IPS-18c (cell line): ENCODE data around the gene CIB4.

Experiments used
- H3K4me3 ChIP-seq: 2 replicates; pipeline ENCODE4 v1.7.0; 2013; ENCODE audit warnings: low read depth, mild to moderate bottlenecking, low read length, moderate library complexity; ENCODE audit not compliant: insufficient read depth
- H3K9me3 ChIP-seq: one replicate; pipeline ENCODE4 v1.6.1; 2013; ENCODE audit warnings: mild to moderate bottlenecking, low read length, moderate library complexity; ENCODE audit not compliant: control insufficient read depth, insufficient read depth

CIB4 gene

DNA sequence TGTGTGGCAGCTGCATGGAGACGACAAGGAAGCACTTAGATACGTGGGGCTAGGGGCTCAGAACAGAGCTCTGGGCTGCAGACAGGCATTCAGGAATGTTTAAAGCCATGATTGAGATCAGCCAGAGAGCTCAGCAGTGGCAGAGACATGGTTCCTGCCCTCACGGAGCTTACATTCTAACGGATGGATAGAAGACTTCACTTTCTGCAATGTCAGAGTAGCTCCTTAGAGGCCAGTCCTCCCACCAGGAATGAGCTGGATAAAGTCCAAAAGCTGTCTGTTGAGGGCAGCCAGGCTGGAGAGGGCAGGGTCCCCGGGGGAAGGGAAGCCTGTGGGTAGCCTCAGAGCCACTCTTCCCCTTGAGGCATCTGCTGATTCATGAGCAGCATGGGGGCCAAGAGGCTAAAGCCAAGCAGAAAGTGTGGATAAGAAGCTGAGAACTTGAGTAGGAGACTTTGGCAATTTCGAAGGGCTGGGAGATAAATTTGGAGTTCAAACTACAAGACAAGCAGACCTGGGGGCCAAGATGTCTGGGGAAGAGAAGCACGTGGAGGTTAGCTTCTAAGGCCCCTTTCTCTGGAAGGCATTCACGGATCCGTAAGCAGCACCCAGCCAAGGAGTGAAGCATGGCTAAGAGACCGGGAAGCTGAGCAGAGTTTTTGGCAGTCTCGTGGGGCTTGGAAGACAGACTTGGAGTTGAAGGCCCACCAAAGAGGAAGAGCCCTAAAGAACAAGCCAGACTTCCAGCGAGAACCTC, 9.7 kb upstream of the CIB4 start:
- no peaks in the 10 kb centered on the region for H3K9me3 ChIP-seq
- H3K4me3 ChIP-seq: no peak overlapping the region

DNA sequence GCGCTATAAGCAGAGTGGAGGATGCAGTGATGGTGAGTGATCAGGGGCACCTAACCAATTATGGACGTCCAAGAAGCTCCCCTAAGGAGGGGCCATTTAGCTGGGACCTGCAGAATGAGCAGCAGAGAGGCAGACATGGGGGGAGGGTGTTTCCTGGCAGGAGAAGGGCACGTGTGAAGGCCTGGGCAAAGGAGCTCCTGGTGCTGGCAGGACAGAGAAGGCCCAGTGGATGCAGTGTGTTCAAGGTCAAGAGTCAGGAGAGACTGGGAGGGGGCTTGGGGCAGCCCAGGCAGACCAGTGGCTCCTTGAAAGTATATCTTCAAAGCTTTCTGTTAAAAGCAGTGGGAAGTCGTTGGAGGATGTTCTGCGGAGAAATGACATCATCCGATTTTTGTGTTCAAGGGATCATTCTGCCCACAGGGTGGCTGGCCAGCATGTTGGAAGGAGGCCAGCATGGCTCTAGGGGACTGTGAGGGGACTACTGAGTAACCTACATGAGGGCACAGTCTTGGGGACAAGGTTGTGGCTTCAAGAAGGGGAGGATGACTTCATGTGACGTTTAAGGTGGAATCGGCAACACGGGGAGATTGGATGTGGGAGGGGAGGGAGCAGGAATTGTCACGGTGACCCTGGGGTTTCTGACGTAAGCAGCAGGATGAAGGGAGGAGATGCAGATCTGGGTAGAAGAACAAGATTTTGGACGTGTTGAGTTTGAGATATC, 9.0 kb upstream of the CIB4 start:
- Histone ChIP-seq H3K9me3 (no peaks in the 10 kb centered on the region), H3K4me3 (no peak overlapping the region)

DNA sequence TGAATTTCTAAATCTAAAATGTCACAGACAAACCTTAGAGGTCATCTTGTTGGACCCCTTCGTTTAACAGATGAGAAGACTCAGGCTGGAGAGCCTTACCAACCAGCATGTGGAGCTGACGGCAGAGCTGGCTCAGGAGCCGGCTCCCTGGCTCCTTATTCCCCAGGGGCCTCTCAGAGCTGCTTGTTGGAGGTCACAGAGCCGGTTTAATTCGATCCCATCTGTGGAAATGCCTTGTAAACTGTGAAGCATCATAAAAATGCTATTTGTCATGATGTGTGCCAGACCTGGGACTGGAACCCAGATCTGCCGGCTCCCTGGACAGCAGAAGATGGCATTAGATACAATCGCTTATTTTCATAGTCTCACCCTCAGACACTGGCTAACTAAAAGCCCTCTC, 8.2 kb upstream of the CIB4 start:
- H3K4me3 ChIP-seq: no peak overlapping the region
- H3K9me3 ChIP-seq: no peaks in the 10 kb centered on the region

DNA sequence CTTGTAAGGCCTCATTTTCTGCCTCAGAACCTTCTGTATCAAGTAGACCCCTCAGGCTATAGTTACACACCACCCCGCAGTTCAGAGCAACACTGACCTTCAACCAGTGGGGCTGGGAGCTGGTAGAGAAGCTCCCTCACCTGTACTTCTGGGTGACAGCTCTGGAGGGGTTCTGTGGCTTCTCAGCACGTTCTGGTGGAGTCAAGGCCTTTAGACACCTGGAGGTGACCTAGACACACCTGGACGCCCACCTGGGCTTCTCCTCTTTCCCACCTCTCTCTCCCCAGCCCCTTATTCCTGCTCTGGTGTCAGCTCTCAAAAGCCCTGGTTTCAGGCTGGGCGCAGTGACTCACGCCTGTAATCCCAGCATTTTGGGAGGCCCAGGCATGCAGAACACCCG, 7.3 kb upstream of the CIB4 start:
- no peak overlapping the region for H3K4me3 ChIP-seq
- no peaks in the 10 kb centered on the region for H3K9me3 ChIP-seq

DNA sequence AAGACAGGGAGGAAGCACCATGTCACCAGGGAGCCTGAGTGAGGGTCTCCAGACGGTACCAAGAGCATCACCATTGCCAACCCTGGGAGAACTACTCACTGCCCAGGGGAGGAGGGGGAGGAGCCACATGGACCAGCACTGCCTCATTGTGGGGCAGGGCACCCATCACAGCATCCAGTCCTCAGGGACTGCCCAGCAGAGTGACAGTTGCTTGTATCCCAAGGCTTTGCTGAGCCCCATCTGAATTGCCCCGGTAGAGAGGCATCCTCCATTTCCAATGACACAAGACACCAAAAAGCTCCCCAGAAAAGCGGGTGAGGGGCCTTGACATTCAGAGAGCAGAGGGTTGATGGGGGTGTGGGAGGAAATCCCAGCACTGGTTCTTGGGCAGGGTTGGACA, 6.8 kb upstream of the CIB4 start:
- Histone ChIP-seq H3K4me3 (no peak overlapping the region), H3K9me3 (no peaks in the 10 kb centered on the region)

DNA sequence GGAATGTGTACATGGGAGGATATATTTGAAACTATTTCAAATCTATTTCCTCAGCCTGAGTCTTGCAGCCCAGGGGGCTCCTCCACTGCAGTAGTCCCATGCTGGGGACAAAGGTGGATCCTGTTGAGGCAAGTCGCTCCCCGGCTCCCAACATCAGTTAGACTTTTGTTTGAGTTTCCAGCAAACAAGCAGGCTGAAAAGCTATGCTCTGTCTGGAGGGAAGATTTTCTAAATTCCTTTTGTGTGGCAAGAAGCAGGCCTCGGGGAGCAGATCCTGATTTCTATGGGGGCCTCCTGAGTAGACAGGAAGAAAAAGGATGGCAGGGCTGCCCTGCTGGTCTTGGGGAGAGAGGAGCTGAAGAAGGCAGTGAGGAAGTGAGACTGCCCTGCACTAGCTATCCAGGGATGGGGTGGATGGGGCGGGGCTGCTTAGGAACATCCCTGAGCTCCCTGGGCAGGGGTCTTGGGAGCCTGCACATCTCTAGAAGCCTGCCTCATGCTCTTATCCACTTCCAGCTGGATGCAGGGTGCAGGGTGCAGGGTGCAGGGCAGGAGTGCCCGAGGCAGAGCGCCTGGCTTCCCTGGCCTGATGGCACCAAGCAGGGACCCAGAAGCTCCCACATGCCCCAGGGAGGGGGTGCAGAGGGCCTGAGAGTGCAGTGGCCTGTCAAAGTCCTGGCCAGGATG, 6.0 kb upstream of the CIB4 start:
- Histone ChIP-seq H3K9me3 (no peaks in the 10 kb centered on the region), H3K4me3 (no peak overlapping the region)

DNA sequence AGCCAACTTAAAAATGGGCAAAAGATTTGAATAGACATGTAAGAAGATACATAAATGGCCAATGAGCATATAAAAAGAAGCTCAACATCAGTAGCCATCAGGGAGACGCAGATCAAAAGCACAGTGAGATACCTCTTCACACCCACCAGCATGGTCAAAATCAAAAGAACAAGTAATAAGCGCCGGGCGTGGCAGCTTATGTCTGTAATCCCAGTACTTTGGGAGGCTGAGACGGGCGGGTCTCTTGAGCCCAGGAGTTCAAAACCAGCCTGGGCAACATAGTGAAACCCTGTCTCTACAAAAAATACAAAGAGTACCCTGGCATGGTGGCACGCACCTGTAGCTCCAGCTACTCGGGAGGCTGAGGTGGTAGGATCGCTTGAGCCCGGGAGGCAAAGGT, 4.6 kb upstream of the CIB4 start:
- H3K4me3 ChIP-seq: no peak overlapping the region
- H3K9me3 ChIP-seq: no peaks in the 10 kb centered on the region

DNA sequence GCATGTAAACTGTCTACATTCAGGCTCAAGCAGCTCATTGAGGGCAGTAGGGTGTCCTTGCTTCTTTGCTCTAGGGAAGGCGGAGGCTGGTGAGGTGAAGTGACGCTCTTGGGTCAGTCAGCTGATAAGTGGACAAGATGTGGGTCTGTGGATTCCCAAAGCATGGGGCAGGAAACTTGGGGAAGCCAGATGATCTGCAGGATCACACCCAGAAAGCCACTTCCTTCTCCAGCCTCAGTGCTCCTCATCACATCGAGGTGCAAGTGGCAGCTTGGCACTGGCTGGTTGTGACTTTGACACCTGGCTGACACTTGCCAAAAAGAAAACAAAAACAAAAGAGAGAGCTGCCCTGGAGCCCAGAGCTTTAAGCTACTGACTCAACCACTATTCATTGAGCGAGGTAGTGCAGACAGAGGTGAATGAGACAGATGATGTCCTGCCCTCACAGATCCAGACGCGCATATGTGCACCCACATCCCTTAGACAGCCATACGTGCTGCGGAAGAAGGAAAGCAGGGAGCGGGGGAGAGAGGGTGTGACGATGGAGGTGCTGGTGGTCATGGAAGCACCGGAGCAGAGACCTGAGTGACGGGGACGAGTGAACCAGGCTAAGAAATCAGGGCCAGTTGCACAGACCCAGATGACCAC, 3.1 kb upstream of the CIB4 start:
- H3K4me3 ChIP-seq: no peak overlapping the region

DNA sequence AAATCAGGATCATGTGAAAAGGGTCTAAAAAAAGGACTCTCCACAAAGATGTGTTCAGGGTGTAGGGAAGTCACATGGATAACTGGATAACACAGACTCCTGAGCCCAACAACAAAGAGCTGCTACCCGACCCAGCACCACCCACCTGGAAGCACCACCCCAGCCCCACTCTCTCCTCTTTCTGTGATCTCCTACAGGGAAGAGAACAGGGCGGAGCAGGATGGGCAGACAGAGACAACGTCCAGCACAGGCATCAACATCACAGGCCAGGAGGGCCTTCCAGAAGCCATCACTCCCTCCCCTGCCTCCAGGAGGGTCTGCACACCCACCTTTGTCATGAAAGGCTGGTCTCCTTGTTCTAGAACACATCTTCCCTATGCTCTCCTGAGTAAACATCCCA, 1.3 kb upstream of the CIB4 start:
- H3K4me3 ChIP-seq: no peak overlapping the region
- no peaks in the 10 kb centered on the region for H3K9me3 ChIP-seq

More for the DNA sequence above, 3.1 kb upstream of the CIB4 start:
- no peaks in the 10 kb centered on the region for H3K9me3 ChIP-seq

DNA sequence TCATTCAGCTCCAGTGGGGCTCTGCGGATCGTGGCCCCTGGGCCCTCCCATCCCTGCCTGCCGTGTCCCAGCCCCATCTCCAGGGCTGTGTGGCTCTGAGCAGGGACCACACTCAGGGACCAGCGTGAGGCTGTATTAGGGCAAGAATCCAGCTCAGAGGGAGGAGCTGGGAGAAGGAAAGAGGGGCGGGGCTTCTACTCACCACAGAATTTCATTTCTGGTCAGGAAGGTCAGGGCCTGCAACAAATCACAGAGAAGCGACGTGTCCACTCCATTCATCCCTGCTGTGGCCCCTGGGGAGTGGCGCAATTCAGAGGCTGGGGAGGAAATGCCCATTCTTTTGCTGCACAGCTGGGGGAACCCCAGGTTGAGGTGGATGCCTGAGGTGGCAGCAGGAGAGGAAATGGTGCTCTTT, 828 bp downstream of the CIB4 start:
- no peaks in the 10 kb centered on the region for H3K9me3 ChIP-seq
- H3K4me3 ChIP-seq: no peak overlapping the region

DNA sequence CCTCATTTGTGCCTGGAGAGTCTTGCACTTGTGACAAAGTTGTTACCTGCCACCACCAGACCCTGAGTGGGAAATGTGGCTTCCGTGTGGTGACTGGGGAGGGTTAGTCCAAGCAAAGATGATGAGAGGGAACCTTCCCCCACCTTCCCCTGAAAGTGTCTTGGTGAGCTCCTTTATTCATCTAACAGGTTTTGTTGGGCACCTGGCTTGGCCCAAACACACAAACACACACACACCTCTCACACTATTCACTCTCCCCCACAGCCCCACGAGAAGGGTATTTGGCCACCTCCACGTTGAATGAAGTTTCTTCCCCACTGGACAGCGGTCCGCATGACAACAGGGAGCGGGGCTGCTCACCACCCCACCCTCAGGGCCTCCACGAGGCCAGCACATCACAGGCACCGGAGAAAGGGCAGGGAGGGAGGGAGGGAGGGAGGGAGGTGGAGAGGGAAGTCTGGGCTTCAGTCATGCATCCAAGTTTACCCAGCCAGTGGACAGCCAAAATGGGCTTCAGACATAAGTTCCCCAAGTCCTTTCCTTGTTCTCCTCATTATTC, 1.4 kb downstream of the CIB4 start:
- no peaks in the 10 kb centered on the region for H3K9me3 ChIP-seq

DNA sequence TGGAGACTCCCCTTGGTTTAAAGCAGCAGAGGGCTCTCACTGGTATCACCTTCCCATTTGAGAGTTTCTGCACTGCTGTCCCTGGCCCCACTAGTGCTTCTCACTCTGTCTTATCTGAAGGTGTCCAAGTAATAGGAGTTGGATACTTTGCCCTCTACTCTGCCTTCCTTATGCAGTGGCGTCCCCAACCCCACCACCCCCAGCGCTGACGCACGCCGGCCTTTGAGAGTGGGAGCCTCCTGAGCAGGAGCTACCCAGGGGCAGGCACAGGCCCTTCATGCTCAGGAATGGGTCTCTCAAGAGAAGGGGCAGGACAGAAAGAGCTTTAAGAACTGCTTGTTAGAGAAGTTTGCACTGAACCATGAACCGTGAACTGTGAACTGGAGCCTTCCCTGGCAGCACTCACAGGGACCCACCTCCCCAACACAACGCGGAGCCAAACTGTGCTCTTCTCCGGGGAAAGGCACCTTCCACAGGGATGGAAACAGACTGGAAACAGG, 3.3 kb downstream of the CIB4 start:
- Histone ChIP-seq H3K9me3 (no peaks in the 10 kb centered on the region), H3K4me3 (no peak overlapping the region)

More for the DNA sequence above, 1.4 kb downstream of the CIB4 start:
- no peak overlapping the region for H3K4me3 ChIP-seq

DNA sequence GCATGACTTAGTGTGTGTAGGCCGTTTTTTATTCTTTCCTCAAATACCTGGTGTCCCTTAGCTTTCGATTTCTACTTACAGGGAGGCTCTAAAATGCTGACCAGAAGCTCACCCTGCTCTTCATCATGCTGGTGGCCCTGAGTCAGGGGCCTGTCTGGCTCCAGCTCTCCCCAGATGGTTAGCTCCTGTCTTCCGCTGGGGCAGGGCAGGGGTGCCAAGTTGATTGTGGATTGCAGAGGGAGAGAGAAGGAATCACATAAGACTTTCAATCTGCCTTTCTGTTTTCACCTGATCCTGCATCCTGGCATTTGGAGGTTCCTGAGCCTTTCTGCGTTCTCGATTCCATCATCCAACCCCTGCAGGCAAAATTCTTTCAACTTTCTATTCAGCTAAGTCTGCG, 4.2 kb downstream of the CIB4 start:
- Histone ChIP-seq H3K4me3 (no peak overlapping the region), H3K9me3 (no peaks in the 10 kb centered on the region)

DNA sequence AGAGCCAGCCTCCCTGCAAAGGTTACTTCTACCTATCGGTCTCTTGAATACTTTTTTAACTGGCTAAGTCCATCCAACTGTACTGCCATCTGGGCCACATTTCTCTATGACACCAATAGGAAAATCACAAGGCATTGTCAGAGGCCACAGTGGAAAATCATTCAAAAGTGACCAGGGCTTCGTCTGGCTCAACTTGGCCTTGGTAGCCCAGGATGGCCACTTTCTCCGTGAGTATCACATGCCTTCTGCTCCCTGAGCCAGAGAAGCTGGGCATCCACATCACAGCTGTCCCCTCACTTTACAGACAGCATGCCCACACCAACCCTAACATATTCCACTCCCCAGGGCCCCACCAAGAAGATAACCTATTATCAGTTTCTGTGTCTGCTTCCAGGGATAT, 5.8 kb downstream of the CIB4 start:
- H3K9me3 ChIP-seq: no peaks in the 10 kb centered on the region
- H3K4me3 ChIP-seq: no peak overlapping the region

DNA sequence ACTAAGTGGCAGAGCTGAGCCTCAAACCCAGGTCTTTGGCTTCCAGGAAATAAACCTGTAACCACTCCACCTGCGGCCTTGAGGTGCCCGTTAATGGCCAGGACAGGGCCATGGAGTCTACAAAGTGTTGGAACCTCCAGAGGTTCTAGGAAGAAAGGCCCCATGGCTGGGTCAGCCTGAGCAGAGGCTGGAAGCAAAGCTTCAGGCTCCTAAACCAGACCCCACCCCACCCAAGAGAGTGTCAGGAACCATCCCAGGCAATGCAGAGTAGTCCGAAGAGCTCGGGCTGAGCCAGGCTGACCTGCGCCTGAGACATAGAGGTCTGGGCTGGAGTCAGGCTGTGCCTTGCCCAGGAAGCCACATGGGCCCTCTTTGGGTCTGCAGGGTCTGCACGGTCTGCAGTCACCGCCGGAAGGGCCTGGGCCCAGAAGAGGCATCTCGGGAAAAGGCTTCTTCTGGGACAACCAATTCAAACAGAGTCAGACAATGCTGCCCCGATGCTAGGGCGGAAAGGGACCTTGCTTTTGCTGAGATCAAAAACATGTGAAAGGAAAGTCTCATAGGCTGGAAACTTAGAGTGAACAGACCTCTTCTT, 6.4 kb downstream of the CIB4 start:
- H3K9me3 ChIP-seq: no peaks in the 10 kb centered on the region
- H3K4me3 ChIP-seq: no peak overlapping the region

DNA sequence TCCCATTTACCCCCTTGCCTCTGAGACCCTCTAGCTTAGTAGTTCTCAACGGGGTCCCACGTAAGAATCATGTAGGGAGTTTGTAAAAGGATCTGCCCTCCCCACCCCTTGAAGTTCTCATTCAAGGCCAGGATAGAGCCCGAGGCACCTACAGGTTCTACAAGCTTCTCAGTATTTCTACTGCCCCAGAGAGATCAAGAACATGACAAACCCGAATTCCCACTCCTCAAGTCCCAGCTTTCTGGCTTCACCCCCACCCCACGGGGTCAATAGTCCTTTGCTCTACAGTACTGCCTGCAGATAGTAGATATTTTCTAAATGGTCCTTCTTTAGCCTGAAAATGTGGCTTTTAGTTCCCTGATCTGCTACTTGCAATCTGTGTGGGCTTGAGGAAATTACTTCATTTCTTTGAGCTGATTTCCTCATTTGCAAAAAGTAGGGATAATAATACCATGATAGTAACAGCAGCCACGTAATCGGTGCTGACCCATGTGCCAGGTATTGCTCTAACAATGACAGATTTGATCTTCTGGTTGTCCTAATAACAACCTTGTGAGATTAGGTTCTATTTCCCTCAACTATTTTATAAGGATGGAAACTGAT, 7.1 kb downstream of the CIB4 start:
- no peaks in the 10 kb centered on the region for H3K9me3 ChIP-seq

More for the DNA sequence above, 7.1 kb downstream of the CIB4 start:
- no peak overlapping the region for H3K4me3 ChIP-seq
